22Rv1 (cell line): ENCODE data around the gene NEK11.
A peak's percentile ranks its signal among the peaks of the same experiment; 100 is the strongest.
"Not testable (repeated sequence)": the region's sequence is repeated elsewhere in the genome, so short reads cannot be mapped to it uniquely, and the experiment has no call there.

Experiments
- H3K27ac ChIP-seq: fragments of 450-650 bp; 2 replicates; pipeline ENCODE4 v1.5.1; 2017
- ZFX ChIP-seq: fragments of 450-650 bp; IDR thresholded peaks from 2 replicates; pipeline ENCODE4 v1.6.1; 2017; ENCODE audit warnings: antibody characterized with exemption, borderline replicate concordance
- TF ChIP-seq, protein P1 (sequence below): fragments of 450-650 bp; IDR thresholded peaks from 2 replicates; pipeline ENCODE4 v1.5.1; 2017; ENCODE audit warnings: mild to moderate bottlenecking

NEK11 gene

DNA sequence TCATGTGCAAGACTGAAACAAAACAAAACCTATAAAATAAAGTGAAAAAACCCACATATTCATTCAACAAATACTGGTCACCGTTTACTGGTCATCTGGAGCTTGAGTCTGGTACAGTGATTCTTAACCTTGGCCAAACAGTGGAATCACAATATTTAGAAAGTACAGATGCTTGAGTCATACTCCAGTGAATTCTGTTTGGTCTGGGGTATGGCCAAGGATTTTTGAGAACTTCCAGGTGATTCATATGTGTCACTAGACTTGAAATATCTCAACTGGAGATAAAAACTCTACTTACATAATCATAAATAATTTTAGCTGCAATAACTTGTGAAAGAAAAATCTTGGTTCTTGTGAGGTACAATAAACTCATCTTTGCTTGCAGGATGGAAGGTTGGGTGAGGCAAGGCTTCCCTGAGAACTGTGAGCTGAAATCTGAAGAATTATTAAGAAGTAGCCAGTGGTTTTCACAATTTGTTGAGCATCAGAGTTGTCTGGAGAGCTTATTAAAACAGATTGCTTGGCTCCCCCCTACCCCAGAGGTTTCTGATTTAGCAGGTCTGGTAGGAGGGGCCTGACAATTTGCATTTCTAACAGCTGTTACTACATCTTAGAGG, 9.6 kb downstream of the NEK11 start:
- TF ChIP-seq, protein P1, sequence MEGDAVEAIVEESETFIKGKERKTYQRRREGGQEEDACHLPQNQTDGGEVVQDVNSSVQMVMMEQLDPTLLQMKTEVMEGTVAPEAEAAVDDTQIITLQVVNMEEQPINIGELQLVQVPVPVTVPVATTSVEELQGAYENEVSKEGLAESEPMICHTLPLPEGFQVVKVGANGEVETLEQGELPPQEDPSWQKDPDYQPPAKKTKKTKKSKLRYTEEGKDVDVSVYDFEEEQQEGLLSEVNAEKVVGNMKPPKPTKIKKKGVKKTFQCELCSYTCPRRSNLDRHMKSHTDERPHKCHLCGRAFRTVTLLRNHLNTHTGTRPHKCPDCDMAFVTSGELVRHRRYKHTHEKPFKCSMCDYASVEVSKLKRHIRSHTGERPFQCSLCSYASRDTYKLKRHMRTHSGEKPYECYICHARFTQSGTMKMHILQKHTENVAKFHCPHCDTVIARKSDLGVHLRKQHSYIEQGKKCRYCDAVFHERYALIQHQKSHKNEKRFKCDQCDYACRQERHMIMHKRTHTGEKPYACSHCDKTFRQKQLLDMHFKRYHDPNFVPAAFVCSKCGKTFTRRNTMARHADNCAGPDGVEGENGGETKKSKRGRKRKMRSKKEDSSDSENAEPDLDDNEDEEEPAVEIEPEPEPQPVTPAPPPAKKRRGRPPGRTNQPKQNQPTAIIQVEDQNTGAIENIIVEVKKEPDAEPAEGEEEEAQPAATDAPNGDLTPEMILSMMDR = no peak
- no peak for TF ChIP-seq ZFX
- H3K27ac ChIP-seq = no peak overlapping the region

DNA sequence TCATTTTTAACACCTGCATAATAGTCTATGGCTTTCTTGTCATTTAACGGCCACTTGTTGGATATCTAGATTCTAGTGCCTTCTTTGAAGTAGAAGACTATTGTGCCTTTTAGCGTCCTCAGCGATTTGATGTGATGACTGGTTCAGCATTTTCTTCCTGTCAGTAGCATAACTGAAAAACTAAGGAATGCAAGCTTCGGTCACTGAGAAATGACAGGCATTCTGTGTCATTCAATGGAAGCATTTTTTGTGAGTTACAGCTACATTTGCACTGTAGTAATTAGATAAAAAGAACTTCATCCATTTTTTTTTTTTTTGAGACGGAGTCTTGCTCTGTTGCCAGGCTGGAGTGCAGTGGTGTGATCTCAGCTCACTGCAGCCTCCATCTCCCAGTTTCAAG, 10.3 kb downstream of the NEK11 start:
- no peak for TF ChIP-seq ZFX
- TF ChIP-seq, protein P1 = no peak
- H3K27ac ChIP-seq = no peak overlapping the region

DNA sequence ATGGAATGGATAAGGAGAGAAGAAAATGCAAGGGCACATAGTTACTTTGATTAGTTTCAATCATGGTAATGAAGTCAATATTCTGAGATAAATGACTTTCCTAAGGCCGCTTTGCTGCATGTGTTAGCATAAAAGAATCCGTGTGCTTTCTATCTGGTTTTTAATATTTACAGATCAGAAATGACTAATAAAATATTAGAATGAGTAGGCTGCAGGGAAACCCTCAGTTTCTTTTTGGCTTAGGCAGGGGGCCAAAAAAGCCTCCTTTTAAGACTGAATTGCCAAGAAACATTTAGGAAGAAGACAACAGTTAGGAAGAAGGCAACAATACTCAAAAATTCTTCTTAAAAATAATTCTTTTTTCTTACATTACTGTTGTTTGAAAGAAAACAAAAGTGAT, 11.6 kb downstream of the NEK11 start:
- TF ChIP-seq, protein P1 = no peak
- TF ChIP-seq ZFX = no peak
- no peak overlapping the region for H3K27ac ChIP-seq

DNA sequence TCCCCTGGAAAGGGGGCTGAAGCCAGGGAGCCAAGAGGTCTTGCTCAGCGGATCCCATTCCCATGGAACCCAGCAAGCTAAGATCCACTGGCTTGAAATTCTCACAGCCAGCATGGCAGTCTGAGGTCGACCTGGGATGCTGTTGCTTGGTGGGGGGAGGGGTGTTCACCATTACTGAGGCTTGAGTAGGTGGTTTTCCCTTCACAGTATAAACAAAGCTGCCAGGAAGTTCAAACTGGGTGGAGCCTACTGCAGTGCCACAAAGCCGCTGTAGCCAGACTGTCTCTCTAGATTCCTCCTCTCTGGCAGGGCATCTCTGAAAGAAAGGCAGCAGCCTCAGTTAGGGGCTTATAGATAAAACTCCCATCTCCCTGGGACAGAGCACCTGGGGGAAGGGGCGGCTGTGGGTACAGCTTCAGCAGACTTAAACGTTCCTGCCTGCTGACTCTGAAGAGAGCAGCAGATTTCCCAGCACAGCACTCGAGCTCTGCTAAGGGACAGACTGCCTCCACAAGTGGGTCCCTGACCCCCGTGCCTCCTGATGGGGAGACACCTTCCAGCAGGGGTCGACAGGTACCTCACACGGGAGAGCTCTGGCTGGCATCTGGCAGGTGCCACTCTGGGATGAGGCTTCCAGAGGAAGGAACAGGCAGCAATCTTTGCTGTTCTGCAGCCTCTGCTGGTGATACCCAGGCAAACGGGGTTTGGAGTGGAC, 15.8 kb downstream of the NEK11 start:
- H3K27ac ChIP-seq = not testable (repeated sequence)

DNA sequence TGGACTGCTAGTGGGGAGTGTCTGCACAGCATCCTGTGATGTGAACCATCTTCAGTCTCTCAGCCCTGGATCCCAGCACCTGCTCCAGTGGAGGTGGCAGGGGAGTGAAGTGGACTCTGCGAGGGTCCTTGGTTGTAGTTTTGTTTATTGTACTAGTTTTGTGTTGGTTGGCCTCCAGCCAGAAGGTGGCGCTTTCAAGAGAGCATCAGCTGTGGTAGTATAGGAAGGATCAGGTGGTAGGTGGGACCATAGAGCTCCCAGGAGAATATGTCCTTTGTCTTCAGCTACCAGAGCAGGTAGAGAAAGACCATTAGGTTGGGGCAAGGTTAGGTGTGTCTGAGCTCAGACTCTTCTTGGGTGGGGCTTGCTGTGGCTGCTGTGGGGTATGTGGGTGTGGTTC, 20.9 kb downstream of the NEK11 start:
- TF ChIP-seq, protein P1 = peak; percentile 45
- TF ChIP-seq ZFX = no peak
- H3K27ac ChIP-seq = no peak overlapping the region

DNA sequence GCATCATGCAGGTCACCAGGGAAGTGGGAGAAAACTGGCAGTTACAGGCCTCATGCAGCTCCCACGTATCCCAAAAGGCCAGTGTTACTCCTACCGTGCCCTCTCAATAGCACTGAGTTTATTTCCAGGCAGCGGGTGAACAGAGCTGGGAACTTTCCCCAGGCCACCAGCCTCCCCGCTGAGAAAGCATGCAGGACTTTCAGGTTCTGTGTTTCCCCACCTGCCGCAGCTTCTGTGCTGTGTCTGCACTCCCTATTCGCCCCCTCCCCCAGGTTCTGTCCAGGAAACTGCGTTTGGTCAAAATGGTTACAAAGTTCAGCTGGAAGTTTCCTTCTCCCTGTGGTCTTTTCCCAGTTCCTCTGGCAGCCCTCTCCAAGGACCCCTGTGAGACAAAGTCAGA, 21.4 kb downstream of the NEK11 start:
- TF ChIP-seq, protein P1 = no peak
- TF ChIP-seq ZFX = no peak
- no peak overlapping the region for H3K27ac ChIP-seq

DNA sequence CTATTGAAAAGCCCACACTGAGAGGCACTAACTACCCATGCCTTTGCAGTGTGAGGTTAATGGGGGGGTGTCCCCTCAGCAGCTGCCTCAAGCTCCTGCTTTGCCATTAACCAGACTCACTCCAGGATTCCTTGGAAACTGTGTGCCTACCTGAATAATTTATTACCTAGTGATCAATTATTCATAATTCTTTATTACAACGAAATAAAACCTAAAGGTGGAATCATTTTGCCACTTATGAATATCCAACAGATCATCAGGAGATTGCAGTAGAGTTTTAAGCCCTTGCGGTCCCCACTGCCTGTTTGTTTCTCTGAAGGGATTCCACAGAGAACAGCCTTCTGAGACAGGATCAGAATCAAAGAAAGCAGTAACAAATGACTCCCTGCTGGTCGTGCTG, 23.3 kb downstream of the NEK11 start:
- TF ChIP-seq ZFX = no peak
- TF ChIP-seq, protein P1 = no peak
- no peak overlapping the region for H3K27ac ChIP-seq
